Erythroblast (primary cell): ENCODE measurements around the gene ZBTB38.

ENCODE experiments used
- GATA1 ChIP-seq: IDR thresholded peaks from 2 replicates; pipeline ENCODE4 v1.6.1; 2011; ENCODE audit warnings: low read depth, mild to moderate bottlenecking, control low read depth, low read length, moderate library complexity
- POLR2A ChIP-seq: IDR thresholded peaks from 2 replicates; pipeline ENCODE4 v1.6.1; 2011; ENCODE audit warnings: mild to moderate bottlenecking, low read length

DNA sequence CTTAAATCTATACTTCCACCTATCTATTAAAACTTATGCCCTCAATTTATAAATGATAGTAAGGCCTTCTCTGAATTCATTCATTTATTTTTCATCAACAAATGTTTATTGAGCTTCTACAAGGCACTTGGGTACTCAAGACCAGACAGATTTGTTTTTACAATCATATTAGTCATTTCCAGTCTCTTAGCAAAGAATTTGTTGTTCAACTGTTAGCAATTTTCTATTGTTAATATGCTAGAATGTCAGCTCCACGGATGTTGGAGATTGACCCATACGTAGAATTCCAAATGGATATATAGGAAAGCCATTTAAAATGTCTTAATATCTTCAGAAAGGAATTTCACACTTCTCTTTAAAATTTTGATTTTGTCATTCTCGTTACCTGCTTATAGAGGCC, 36.7 kb downstream of the ZBTB38 start:
- no peak for TF ChIP-seq POLR2A
- no peak for TF ChIP-seq GATA1
